ENCODE data around the gene OPCML. TPM values are rescaled to one million over a fixed set of nuclear protein-coding genes. Genes with fewer than 3 reads are reported as not detected.

OPCML gene
- total RNA-seq, 1 experiment from 2014 or later: not detected

DNA sequence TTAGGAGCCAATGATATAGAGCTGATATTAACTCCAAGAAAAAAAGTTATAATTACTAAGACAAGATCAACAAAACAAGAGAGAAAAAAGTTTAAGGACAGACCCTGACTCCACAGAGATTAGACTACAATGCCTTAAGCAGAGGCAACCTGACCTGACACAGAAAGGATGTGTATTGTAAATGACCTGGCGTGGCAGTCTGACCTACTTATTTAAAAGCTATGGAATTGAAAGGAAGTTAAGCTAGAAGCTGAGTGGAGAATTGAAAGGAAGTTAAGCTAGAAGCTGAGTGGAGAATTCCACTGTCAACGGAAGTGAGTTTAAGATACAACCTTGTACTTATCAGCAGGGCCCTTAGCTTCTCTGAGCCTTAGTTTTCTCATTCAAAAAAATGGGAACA lies 885.4 kb downstream of the OPCML start:
- POLR2A ChIA-PET: no interaction called here
- intact Hi-C loops (cut with micrococcal nuclease; ENCODE audit: unreplicated experiment): no loop called here
- H3K27ac ChIP-seq (ENCODE audit: low read length): no peak overlapping the region
- H3K4me3 ChIP-seq (ENCODE audit: low read depth in 2 of 2, low read length in 2 of 2): no peak overlapping the region
- no peaks in the 10 kb centered on the region for H3K9me3 ChIP-seq (ENCODE audit: control insufficient read depth, insufficient read depth, low read depth, low read length)
- no peaks in the 10 kb centered on the region for H3K36me3 ChIP-seq (ENCODE audit: control insufficient read depth, insufficient read depth, low read length)
- ATAC-seq: no peak
- H3K27me3 ChIP-seq (ENCODE audit: control insufficient read depth, insufficient read depth, low read length): no peaks in the 10 kb centered on the region
- H3K4me1 ChIP-seq (ENCODE audit: control insufficient read depth, insufficient read depth, low read length): no peaks in the 10 kb centered on the region
- in situ Hi-C loops (cut with HindIII; ENCODE audit: low pct_unique_long_range_greater_than_20kb, low sequenced_read_pairs): no loop called here
- no peak for DNase-seq (ENCODE audit: low read depth, low spot score)
- no TSS peak for BruUV-seq (replicated peaks)
- TF ChIP-seq TCF7L2 (IDR thresholded peaks at IDR 0.05; ENCODE audit: low read depth, low read length): no peak
- TF ChIP-seq POLR2AphosphoS5 (IDR thresholded peaks at IDR 0.05; ENCODE audit: low read depth, low read length): no peak
- TF ChIP-seq, protein P1, sequence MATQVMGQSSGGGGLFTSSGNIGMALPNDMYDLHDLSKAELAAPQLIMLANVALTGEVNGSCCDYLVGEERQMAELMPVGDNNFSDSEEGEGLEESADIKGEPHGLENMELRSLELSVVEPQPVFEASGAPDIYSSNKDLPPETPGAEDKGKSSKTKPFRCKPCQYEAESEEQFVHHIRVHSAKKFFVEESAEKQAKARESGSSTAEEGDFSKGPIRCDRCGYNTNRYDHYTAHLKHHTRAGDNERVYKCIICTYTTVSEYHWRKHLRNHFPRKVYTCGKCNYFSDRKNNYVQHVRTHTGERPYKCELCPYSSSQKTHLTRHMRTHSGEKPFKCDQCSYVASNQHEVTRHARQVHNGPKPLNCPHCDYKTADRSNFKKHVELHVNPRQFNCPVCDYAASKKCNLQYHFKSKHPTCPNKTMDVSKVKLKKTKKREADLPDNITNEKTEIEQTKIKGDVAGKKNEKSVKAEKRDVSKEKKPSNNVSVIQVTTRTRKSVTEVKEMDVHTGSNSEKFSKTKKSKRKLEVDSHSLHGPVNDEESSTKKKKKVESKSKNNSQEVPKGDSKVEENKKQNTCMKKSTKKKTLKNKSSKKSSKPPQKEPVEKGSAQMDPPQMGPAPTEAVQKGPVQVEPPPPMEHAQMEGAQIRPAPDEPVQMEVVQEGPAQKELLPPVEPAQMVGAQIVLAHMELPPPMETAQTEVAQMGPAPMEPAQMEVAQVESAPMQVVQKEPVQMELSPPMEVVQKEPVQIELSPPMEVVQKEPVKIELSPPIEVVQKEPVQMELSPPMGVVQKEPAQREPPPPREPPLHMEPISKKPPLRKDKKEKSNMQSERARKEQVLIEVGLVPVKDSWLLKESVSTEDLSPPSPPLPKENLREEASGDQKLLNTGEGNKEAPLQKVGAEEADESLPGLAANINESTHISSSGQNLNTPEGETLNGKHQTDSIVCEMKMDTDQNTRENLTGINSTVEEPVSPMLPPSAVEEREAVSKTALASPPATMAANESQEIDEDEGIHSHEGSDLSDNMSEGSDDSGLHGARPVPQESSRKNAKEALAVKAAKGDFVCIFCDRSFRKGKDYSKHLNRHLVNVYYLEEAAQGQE (IDR thresholded peaks at IDR 0.05; ENCODE audit: insufficient read depth in 1 of 2, low read depth in 2 of 2, low read length in 1 of 2): no peak
- no peak for TF ChIP-seq CTCF (IDR thresholded peaks at IDR 0.05)
- no peak for TF ChIP-seq SIN3A (IDR thresholded peaks at IDR 0.05; ENCODE audit: borderline replicate concordance, insufficient read depth, low read depth, low read length)
- CTCF ChIA-PET: no interaction called here

- ATAC-seq (no peak), DNase-seq (ENCODE audit: low read depth, low spot score) (no peak)
- no peak for TF ChIP-seq TCF7L2 (IDR thresholded peaks at IDR 0.05; ENCODE audit: low read depth, low read length)
- no peak for TF ChIP-seq CTCF (IDR thresholded peaks at IDR 0.05)
- TF ChIP-seq SIN3A (IDR thresholded peaks at IDR 0.05; ENCODE audit: borderline replicate concordance, insufficient read depth, low read depth, low read length): no peak
- TF ChIP-seq, protein P1 (IDR thresholded peaks at IDR 0.05; ENCODE audit: insufficient read depth in 1 of 2, low read depth in 2 of 2, low read length in 1 of 2): no peak
- no peak for TF ChIP-seq POLR2AphosphoS5 (IDR thresholded peaks at IDR 0.05; ENCODE audit: low read depth, low read length)
- in situ Hi-C loops (cut with HindIII; ENCODE audit: low pct_unique_long_range_greater_than_20kb, low sequenced_read_pairs) (no loop called here), intact Hi-C loops (cut with micrococcal nuclease; ENCODE audit: unreplicated experiment) (no loop called here)
- Histone ChIP-seq H3K27me3 (ENCODE audit: control insufficient read depth, insufficient read depth, low read length) (no peaks in the 10 kb centered on the region), H3K4me3 (ENCODE audit: low read depth in 2 of 2, low read length in 2 of 2) (no peak overlapping the region), H3K4me1 (ENCODE audit: control insufficient read depth, insufficient read depth, low read length) (no peaks in the 10 kb centered on the region), H3K9me3 (ENCODE audit: control insufficient read depth, insufficient read depth, low read depth, low read length) (no peaks in the 10 kb centered on the region), H3K36me3 (ENCODE audit: control insufficient read depth, insufficient read depth, low read length) (no peaks in the 10 kb centered on the region), H3K27ac (ENCODE audit: low read length) (no peak overlapping the region)
- ChIA-PET POLR2A (no interaction called here), CTCF (no interaction called here)
- no TSS peak for BruUV-seq (replicated peaks)
These were observed 887.6 kb downstream of the OPCML start for GRCh38 chr11:132644520-132645239.
